Upper lobe of left lung (tissue), 6 donors: Measurements from ENCODE around the gene TP73. TPM values are rescaled to one million over a fixed set of nuclear protein-coding genes. Genes with fewer than 3 reads are reported as not detected.

Source experiments
- ATAC-seq, 2 donors: fragments of 200-7000 bp; cut with Tn5 transposase; one replicate each; pipeline ENCODE4 v1.9.1; 2022; ENCODE audit warnings: mild to moderate bottlenecking in 2 of 2, moderate library complexity in 2 of 2; ENCODE audit not compliant: low FRiP score in 2 of 2
- DNase-seq, 2 donors: peaks; one replicate each; pipeline ENCODE4 v3.0.0-alpha.2; 2019 to 2020
- H3K27ac ChIP-seq, 4 donors: fragments of 200-600 bp; sonication (generic); one replicate each; pipeline ENCODE4 v1.5.1; 2016 to 2019
- H3K27me3 ChIP-seq, 4 donors: fragments of 200-600 bp; sonication (generic); one replicate each; pipeline ENCODE4 v1.5.1; 2017 to 2019
- H3K36me3 ChIP-seq, 4 donors: fragments of 200-600 bp; sonication (generic); one replicate each; pipeline ENCODE4 v1.5.1; 2016 to 2019
- H3K4me1 ChIP-seq, 4 donors: fragments of 200-600 bp; sonication (generic); one replicate each; pipeline ENCODE4 v1.5.1; 2018 to 2019
- H3K4me3 ChIP-seq, 4 donors: fragments of 200-600 bp; sonication (generic); one replicate each; pipeline ENCODE4 v1.5.1; 2017 to 2019; ENCODE audit warnings: mild to moderate bottlenecking in 2 of 4, moderate library complexity in 1 of 4
- H3K9me3 ChIP-seq, 4 donors: fragments of 200-600 bp; sonication (generic); one replicate each; pipeline ENCODE4 v1.5.1; 2018 to 2019
- EP300 ChIP-seq, 4 donors: sonication (generic); formaldehyde crosslinking; IDR thresholded peaks; one replicate each; pipeline ENCODE4 v1.5.1; 2017; ENCODE audit warnings: antibody characterized with exemption in 4 of 4, control low read depth in 2 of 4
- POLR2A ChIP-seq, 4 donors: fragments of 450-650 bp; IDR thresholded peaks; one replicate each; pipeline ENCODE4 v1.5.1; 2016 to 2017; ENCODE audit warnings: antibody characterized with exemption in 4 of 4, mild to moderate bottlenecking in 2 of 4
- POLR2AphosphoS5 ChIP-seq, 2 donors: sonication (generic); formaldehyde crosslinking; IDR thresholded peaks; one replicate each; pipeline ENCODE4 v1.5.1; 2017; ENCODE audit warnings: antibody characterized with exemption in 2 of 2
- WGBS, 2 donors: methylation state at CpG; one replicate each; pipeline ENCODE4 v1.1.5; 2017 to 2018; 5-methylcytosine and 5-hydroxymethylcytosine counted together
- total RNA-seq, 6 donors: library from RNA; depleted of rRNA in 4 of 6; stranded (reverse); fragments of >200 nt in 4 of 6; gene quantifications; one replicate each; pipeline versions ENCODE4 v1.1.0 to v1.2.1, GENCODE V29; 2016 to 2021
- TF ChIP-seq, protein P1 (sequence below), 6 experiments: fragments of 450-650 bp in 4 of 6; fragments of 200-600 bp in 2 of 6; sonication (generic) in 2 of 6; IDR thresholded peaks; one replicate each; pipeline ENCODE4 v1.5.1; 2016 to 2019; ENCODE audit warnings: antibody characterized with exemption in 6 of 6
- donor health status: DM: no; HTN: no; CAD: no; lungs with moderate emphysema.
- donor health status: DM: no; HTN: yes; CAD: no; lungs with severe emphysema.

TP73 gene
- total RNA-seq, 6 donors from 2014 or later: 0.77 to 9.8 (median 4.1) TPM

GRCh38 chr1:3749512-3749911 is 97.2 kb downstream of the TP73 start:
- ATAC-seq (no peak), DNase-seq (no peak)
- 66 to 71% methylated on average over 5 of the region's 5 CpGs for WGBS, 2 donors
- TF ChIP-seq EP300 (IDR thresholded peaks at IDR 0.05) (no peak), POLR2AphosphoS5 (IDR thresholded peaks at IDR 0.05) (no peak), POLR2A (IDR thresholded peaks at IDR 0.05) (no peak)
- TF ChIP-seq, protein P1, sequence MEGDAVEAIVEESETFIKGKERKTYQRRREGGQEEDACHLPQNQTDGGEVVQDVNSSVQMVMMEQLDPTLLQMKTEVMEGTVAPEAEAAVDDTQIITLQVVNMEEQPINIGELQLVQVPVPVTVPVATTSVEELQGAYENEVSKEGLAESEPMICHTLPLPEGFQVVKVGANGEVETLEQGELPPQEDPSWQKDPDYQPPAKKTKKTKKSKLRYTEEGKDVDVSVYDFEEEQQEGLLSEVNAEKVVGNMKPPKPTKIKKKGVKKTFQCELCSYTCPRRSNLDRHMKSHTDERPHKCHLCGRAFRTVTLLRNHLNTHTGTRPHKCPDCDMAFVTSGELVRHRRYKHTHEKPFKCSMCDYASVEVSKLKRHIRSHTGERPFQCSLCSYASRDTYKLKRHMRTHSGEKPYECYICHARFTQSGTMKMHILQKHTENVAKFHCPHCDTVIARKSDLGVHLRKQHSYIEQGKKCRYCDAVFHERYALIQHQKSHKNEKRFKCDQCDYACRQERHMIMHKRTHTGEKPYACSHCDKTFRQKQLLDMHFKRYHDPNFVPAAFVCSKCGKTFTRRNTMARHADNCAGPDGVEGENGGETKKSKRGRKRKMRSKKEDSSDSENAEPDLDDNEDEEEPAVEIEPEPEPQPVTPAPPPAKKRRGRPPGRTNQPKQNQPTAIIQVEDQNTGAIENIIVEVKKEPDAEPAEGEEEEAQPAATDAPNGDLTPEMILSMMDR (IDR thresholded peaks at IDR 0.05): no peak
- H3K27me3 ChIP-seq: no peaks in the 10 kb centered on the region
- peaks cover 11 to 34% (median 20%) of the 10 kb centered on the region in 4 donors for H3K4me1 ChIP-seq
- no peak overlapping the region for H3K27ac ChIP-seq
- H3K9me3 ChIP-seq: no peaks in the 10 kb centered on the region
- no peak overlapping the region for H3K4me3 ChIP-seq
- no peaks in the 10 kb centered on the region for H3K36me3 ChIP-seq

DNA sequence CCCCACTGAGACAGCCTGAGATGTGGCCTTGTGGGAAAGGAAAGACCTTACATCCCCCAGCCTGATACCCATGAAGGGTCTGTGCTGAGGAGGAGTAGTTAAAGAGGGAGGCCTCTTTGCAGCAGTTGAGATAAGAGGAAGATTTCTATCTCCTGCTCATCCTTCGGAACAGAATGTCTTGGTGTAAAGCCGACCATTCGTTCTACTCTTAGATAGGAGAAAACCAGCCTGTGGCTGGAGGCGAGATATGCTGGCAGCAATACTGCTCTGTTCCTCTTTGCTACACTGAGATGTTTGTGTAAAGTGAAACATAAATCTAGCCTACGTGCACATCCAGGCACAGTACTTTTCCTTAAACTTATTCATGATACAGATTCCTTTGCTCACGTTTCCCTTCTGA is 98.4 kb downstream of the TP73 start:
- no peak overlapping the region for H3K4me3 ChIP-seq
- ATAC-seq (no peak), DNase-seq (no peak)
- no peaks in the 10 kb centered on the region for H3K27me3 ChIP-seq
- H3K4me1 ChIP-seq: peaks cover 11 to 22% (median 19%) of the 10 kb centered on the region in 4 donors
- no peaks in the 10 kb centered on the region for H3K36me3 ChIP-seq
- WGBS, 2 donors: 57 to 66% methylated on average over 6 of the region's 6 CpGs
- no peaks in the 10 kb centered on the region for H3K9me3 ChIP-seq
- TF ChIP-seq EP300 (IDR thresholded peaks at IDR 0.05): no peak
- H3K27ac ChIP-seq: no peak overlapping the region

DNA sequence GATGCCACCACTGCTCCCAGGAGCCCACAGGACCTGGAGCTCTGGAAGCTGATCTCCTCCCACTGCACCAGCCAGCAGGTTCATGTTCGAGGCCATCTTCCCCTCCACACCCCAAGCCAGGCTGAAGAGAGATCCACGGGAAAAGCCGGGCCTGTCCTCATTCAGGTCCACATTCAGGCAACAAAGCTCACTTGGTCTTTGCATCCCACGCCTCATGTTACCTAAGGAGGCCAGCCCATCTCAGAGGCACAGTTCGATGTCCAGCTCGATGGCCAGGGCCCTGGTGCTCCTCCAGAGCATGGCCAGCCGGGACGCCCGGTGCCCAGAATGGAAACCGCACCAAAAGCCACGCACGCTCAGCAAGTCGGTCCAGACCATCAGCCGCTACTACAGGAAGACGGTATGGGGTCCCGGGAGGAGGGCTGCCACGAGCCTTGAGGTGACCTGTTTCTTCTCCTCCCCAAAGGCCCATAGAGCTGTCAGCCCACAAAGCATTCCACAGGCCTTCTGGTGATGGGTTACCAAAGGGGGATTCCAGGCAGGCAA is 100.2 kb downstream of the TP73 start, which contains the start of gene CCDC27:
CCDC27 (plus strand) TSS at position 51 of the 546 bp plus-strand sequence; CDS start at position 83, 32 bp downstream.
- H3K4me1 ChIP-seq: peaks cover 3 to 9% (median 6%) of the 10 kb centered on the region in 4 donors
- H3K36me3 ChIP-seq: no peaks in the 10 kb centered on the region
- TF ChIP-seq EP300 (IDR thresholded peaks at IDR 0.05) (no peak), POLR2A (IDR thresholded peaks at IDR 0.05) (no peak), POLR2AphosphoS5 (IDR thresholded peaks at IDR 0.05) (no peak)
- TF ChIP-seq, protein P1 (IDR thresholded peaks at IDR 0.05): no peak
- ATAC-seq (no peak), DNase-seq (no peak)
- no peak within 1 kb of the TSS for H3K4me3 ChIP-seq
- H3K27ac ChIP-seq: no peak within 1 kb of the TSS
- no peaks in the 10 kb centered on the region for H3K9me3 ChIP-seq
- H3K27me3 ChIP-seq: no peaks in the 10 kb centered on the region
- 85 to 91% methylated on average over 8 to 17 of the region's 17 CpGs for WGBS, 2 donors

GRCh38 chr1:3753656-3754454 is 101.5 kb downstream of the TP73 start:
- no peaks in the 10 kb centered on the region for H3K9me3 ChIP-seq
- H3K4me3 ChIP-seq: no peak overlapping the region
- no peak for DNase-seq
- H3K4me1 ChIP-seq: no peaks in the 10 kb centered on the region
- ATAC-seq: no peak
- WGBS, 2 donors: 77 to 80% methylated on average over 14 to 20 of the region's 20 CpGs
- H3K27ac ChIP-seq: no peak overlapping the region
- TF ChIP-seq, protein P1 (IDR thresholded peaks at IDR 0.05): no peak
- no peak for TF ChIP-seq POLR2A (IDR thresholded peaks at IDR 0.05)
- TF ChIP-seq POLR2AphosphoS5 (IDR thresholded peaks at IDR 0.05): no peak
- TF ChIP-seq EP300 (IDR thresholded peaks at IDR 0.05): no peak
- H3K36me3 ChIP-seq: no peaks in the 10 kb centered on the region
- no peaks in the 10 kb centered on the region for H3K27me3 ChIP-seq

GRCh38 chr1:3756394-3756793 is 104.1 kb downstream of the TP73 start:
- no peaks in the 10 kb centered on the region for H3K27me3 ChIP-seq
- DNase-seq: no peak
- no peak for ATAC-seq

More at GRCh38 chr1:3756394-3756793, 104.1 kb downstream of the TP73 start:
- Histone ChIP-seq H3K4me1 (no peaks in the 10 kb centered on the region), H3K27ac (no peak overlapping the region), H3K4me3 (no peak overlapping the region), H3K36me3 (no peaks in the 10 kb centered on the region), H3K9me3 (no peaks in the 10 kb centered on the region)
- 70 to 83% methylated on average over 15 to 21 of the region's 21 CpGs for WGBS, 2 donors
- TF ChIP-seq EP300 (IDR thresholded peaks at IDR 0.05) (no peak), POLR2A (IDR thresholded peaks at IDR 0.05) (no peak), POLR2AphosphoS5 (IDR thresholded peaks at IDR 0.05) (no peak)
- TF ChIP-seq, protein P1 (IDR thresholded peaks at IDR 0.05): no peak
